ENCODE results near the gene LYZL4.

The LYZL4 gene

GRCh38 chr3:42381551-42382082, 28.8 kb downstream of the LYZL4 start:
- Histone ChIP-seq H3K4me3 (ENCODE audit: low read length) (no peak overlapping the region), H3K27ac (ENCODE audit: low read length) (no peak overlapping the region), H3K79me2 (ENCODE audit: low read length) (no peaks in the 10 kb centered on the region), H3K4me1 (ENCODE audit: low read length) (no peaks in the 10 kb centered on the region; the same call in 1 of the 2 replicates), H3K9ac (ENCODE audit: low read length) (no peak overlapping the region), H3K9me3 (ENCODE audit: insufficient read depth, low read length) (no peaks in the 10 kb centered on the region), H3K36me3 (replicated peaks; ENCODE audit: low read depth, low read length) (no peaks in the 10 kb centered on the region), H3K27me3 (ENCODE audit: low read depth, low read length) (peaks cover 24% of the 10 kb centered on the region), H4K20me1 (ENCODE audit: insufficient read depth, low read length) (no peaks in the 10 kb centered on the region), H2AFZ (ENCODE audit: low read depth, low read length) (no peak overlapping the region), H3K4me2 (ENCODE audit: low read length) (no peak overlapping the region)
- TF ChIP-seq CTCF (IDR thresholded peaks at IDR 0.05; ENCODE audit: low read depth, low read length) (no peak), EZH2phosphoT487 (IDR thresholded peaks at IDR 0.05; ENCODE audit: low read depth) (no peak)

- H3K9me3 ChIP-seq (ENCODE audit: insufficient read depth, low read length) = no peaks in the 10 kb centered on the region
- no peaks in the 10 kb centered on the region for H4K20me1 ChIP-seq (ENCODE audit: insufficient read depth, low read length)
- H3K36me3 ChIP-seq (replicated peaks; ENCODE audit: low read depth, low read length) = no peaks in the 10 kb centered on the region
- no peak overlapping the region for H2AFZ ChIP-seq (ENCODE audit: low read depth, low read length)
- peaks cover 11% of the 10 kb centered on the region; the same call in 1 of the 2 replicates for H3K27me3 ChIP-seq (ENCODE audit: low read depth, low read length)
- H3K27ac ChIP-seq (ENCODE audit: low read length) = no peak overlapping the region
- H3K4me2 ChIP-seq (ENCODE audit: low read length) = no peak overlapping the region
- no peak overlapping the region for H3K9ac ChIP-seq (ENCODE audit: low read length)
- H3K4me1 ChIP-seq (ENCODE audit: low read length) = no peaks in the 10 kb centered on the region
- no peak overlapping the region for H3K4me3 ChIP-seq (ENCODE audit: low read length)
- no peak for TF ChIP-seq CTCF (IDR thresholded peaks at IDR 0.05; ENCODE audit: low read depth, low read length)
- H3K79me2 ChIP-seq (ENCODE audit: low read length) = no peaks in the 10 kb centered on the region
Measured at GRCh38 chr3:42377681-42378080, 32.7 kb downstream of the LYZL4 start.

- Histone ChIP-seq H3K4me2 (ENCODE audit: low read length) (no peak overlapping the region), H3K9ac (ENCODE audit: low read length) (no peak overlapping the region), H4K20me1 (ENCODE audit: insufficient read depth, low read length) (no peaks in the 10 kb centered on the region), H3K9me3 (ENCODE audit: insufficient read depth, low read length) (no peaks in the 10 kb centered on the region), H3K27me3 (ENCODE audit: low read depth, low read length) (peaks cover 23% of the 10 kb centered on the region; the same call in 1 of the 2 replicates), H3K4me3 (ENCODE audit: low read length) (no peak overlapping the region), H3K27ac (ENCODE audit: low read length) (no peak overlapping the region), H3K79me2 (ENCODE audit: low read length) (no peaks in the 10 kb centered on the region), H2AFZ (ENCODE audit: low read depth, low read length) (no peak overlapping the region), H3K4me1 (ENCODE audit: low read length) (no peaks in the 10 kb centered on the region), H3K36me3 (replicated peaks; ENCODE audit: low read depth, low read length) (no peaks in the 10 kb centered on the region)
- TF ChIP-seq CTCF (IDR thresholded peaks at IDR 0.05; ENCODE audit: low read depth, low read length) = no peak
- no peak for TF ChIP-seq EZH2phosphoT487 (IDR thresholded peaks at IDR 0.05; ENCODE audit: low read depth)
Measured at GRCh38 chr3:42376344-42376798, 34.0 kb downstream of the LYZL4 start.

- H3K4me3 ChIP-seq (ENCODE audit: low read length) = no peak overlapping the region
- peaks cover 30% of the 10 kb centered on the region; the same call in 1 of the 2 replicates for H3K27me3 ChIP-seq (ENCODE audit: low read depth, low read length)
- H3K27ac ChIP-seq (ENCODE audit: low read length) = no peak overlapping the region
- no peak overlapping the region for H3K9ac ChIP-seq (ENCODE audit: low read length)
- H4K20me1 ChIP-seq (ENCODE audit: insufficient read depth, low read length) = no peaks in the 10 kb centered on the region
- no peak for TF ChIP-seq CTCF (IDR thresholded peaks at IDR 0.05; ENCODE audit: low read depth, low read length)
- no peak for TF ChIP-seq EZH2phosphoT487 (IDR thresholded peaks at IDR 0.05; ENCODE audit: low read depth)
- no peaks in the 10 kb centered on the region for H3K36me3 ChIP-seq (replicated peaks; ENCODE audit: low read depth, low read length)
- H3K4me2 ChIP-seq (ENCODE audit: low read length) = no peak overlapping the region
- no peaks in the 10 kb centered on the region for H3K4me1 ChIP-seq (ENCODE audit: low read length)
- no peaks in the 10 kb centered on the region for H3K79me2 ChIP-seq (ENCODE audit: low read length)
- H2AFZ ChIP-seq (ENCODE audit: low read depth, low read length) = no peak overlapping the region
- no peaks in the 10 kb centered on the region for H3K9me3 ChIP-seq (ENCODE audit: insufficient read depth, low read length)
Measured at GRCh38 chr3:42375121-42375800, 35.1 kb downstream of the LYZL4 start.

All from OCI-LY3 (cell line).